Stimulated activated CD8-positive, alpha-beta memory T cell treated with anti-CD3 and anti-CD28 coated beads, Interleukin-7, amount 100 ng/mL, for 24 hours (primary cell): Measurements from ENCODE around the gene SHH.
"Not testable (repeated sequence)": the region's sequence is repeated elsewhere in the genome, so short reads cannot be mapped to it uniquely, and the experiment has no call there.

ENCODE experiments used
- DNase-seq: peaks from one replicate; pipeline ENCODE4 v3.0.0-alpha.2; 2020; ENCODE audit warnings: low read depth

SHH gene

DNA sequence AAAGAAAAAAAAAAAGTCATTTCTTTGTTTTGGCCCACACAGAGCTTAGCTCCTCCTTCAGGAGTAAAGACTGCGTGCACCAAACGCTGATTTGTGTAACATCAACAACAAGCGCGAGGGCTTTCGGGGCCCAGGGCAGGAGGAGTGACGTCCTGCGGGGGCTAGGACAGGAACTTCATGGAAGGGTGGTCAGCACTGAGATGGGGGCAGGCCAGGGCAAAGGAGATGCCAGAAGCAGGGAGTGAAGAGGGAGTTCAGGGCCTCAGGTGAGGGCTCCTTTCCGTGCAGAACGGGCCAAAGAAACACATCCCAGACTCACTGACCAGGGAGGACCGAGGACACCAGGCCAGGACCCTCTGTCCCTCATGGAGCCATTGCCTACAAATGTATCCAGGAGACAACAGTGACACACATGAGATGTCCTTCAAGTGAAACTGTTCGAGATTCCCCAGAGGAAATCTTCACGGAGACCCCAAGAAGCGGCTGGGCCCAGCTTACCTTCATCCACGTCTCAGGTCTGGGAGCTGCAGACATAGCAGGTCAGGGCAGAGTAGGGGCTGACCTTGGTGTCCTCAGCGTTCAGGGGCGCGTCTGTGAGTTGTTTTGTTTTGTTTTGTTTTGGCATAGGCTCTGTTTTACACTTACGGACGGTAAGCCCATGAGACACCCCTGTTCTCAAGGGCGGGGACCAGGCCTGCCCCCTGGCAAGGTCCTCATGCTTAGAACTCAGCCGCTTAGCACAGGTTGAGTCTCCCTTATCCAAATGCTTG is 30.4 kb upstream of the SHH start:
- no peak for DNase-seq

DNA sequence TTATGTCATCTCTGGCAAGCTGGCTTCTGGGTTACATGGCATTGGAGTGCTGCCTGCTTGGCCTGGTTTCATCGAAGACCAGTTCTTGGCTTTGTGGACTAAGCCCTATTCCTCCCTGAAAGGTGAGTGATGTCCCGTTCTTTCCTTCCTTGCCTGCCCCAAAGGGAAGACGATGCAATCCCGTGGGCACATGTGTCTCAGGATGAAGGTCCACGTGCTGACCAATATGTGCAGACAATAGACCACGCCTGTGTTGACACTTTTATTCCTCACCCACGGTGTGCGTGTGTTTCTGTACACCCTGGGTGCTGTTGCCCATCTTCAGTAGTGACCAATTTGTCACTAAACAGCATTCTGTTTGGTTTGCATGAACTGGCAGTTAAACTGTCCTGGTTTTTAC is 28.6 kb upstream of the SHH start:
- no peak for DNase-seq

DNA sequence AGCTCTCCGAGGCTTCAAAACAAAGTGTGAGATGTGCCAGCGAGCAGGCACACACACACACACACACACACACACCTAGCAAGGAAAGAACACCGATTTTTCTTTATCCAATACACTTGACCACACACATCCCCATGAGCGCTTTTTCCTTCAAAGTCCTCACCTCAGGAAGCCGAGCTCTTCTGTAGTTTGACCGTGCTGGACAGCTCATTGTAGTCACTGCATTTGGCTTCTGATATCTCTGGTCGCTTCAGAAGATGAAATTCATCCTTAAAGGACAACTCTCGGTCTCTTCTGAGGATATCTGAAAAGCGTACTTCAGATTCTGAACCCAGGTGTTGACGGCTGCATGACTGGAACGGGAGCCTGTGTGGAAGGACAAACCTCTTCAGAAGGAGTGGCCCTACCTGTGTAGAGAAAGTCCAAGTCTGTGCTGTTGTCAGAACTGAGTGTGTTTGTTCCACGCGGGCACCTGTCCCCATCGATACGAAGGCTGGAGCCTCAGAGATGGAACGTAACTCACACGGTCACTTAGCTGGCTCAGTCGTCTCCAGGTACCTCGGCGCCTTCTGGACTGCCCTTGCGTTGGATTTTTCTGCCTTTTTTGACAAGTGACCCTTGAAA is 28.1 kb upstream of the SHH start:
- no peak for DNase-seq

DNA sequence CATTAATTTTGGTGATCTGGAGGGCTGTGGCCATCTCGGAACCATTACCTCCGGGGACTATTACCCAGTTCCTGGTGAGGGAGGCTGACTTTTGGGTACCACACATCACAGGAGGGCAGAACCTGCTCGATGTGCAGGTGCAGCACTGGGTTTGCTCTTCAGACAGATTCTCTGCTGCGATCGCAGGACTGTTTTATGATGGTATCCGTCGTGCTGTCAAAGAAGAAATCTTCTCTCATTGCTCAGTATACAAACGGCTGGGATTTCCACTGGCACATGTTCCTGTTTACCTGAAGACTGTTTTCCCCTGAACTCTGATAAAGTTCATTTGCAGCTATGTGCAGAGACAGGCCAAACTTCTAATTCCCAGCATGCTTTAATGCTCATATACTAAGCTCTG is 27.2 kb upstream of the SHH start:
- DNase-seq = no peak

GRCh38 chr7:155838312-155838711 is 26.0 kb upstream of the SHH start:
- DNase-seq = not testable (repeated sequence)

DNA sequence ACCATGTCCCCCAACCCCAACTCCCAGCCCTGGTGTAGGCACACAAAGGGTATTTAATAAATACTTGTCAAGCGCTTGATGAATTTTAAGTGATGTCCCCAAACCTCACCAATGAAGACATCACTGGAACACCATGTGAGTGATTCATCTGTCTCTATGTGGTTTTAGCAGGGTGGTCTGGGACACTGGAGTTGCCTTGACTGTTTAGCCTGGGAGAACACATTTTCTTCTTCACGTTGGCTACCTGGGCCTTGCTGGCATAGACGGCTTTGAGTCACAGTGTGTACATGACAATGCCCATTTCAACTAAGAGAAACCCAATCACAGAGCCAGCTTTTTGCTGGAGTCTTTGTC is 24.8 kb upstream of the SHH start:
- no peak for DNase-seq

DNA sequence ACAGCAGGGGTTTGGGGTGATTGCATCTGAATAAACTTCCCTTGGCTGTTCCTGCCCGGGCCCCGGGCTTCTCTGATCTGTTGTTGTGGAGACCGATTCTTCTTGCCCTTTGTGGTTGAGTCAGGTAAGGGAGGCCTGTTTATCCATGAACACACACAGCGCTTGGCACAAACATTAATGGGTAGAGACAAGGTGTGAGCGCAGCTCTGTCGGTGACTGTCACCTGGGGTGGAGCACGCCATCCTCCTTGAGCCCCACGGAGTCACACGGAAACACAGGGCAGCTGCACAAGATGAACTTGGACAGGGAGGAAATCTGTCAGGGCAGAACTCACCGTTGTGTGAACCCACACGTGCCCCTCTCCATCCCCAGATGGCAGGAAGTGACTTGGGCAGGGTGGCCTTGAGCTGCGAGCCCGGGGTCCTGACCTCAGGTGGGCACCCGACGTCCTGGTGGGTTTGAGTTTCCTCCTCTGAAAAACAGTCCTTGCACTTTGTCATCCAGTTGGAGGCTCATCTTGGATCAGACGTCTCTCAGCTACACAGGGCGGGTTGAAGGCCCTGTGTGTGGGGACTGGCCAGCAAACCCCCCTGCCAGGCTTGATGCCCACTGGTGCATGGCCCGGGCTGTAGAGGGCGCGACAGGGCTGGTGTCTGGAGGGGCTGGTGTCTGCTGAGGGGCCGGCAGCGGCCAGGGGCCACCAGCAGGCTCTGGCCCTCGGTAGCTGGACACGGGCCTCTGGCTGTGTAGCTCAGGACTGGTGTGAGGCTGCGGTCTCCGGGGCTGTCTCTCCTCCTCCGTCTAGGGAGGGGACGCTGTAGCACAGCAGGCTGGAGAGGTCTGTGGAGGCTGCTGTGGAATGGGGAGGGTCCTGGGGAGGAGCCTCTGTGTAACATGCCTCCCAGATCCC is 24.2 kb upstream of the SHH start:
- no peak for DNase-seq

- no peak for DNase-seq
Measured at GRCh38 chr7:155835446-155836215, 23.4 kb upstream of the SHH start.

- no peak for DNase-seq
Measured at GRCh38 chr7:155834486-155835048, 22.3 kb upstream of the SHH start.

- DNase-seq = no peak
Measured at GRCh38 chr7:155833651-155834050, 21.4 kb upstream of the SHH start.

DNA sequence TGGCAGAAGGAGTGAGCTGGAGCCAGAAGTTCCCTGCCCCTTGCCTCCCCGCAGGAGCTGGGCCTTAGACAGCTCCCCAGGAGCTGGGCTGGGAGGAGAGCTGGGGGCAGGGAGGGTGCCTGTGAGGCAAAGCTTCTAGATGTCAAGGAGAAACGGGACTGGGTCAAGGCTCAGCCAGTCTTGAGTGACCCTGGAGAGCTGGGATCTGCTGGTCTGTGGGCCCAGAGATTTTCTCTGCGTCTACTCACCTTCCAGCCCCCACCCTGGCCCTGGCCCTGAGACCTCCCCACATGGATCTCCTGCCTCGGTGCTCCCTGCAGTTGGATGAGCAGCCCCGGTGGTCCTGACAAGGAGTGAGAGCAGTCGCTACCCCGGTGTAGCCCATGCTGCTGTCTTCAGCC is 20.3 kb upstream of the SHH start:
- DNase-seq = no peak

- DNase-seq = no peak
Measured at GRCh38 chr7:155831807-155832524, 19.7 kb upstream of the SHH start.

DNA sequence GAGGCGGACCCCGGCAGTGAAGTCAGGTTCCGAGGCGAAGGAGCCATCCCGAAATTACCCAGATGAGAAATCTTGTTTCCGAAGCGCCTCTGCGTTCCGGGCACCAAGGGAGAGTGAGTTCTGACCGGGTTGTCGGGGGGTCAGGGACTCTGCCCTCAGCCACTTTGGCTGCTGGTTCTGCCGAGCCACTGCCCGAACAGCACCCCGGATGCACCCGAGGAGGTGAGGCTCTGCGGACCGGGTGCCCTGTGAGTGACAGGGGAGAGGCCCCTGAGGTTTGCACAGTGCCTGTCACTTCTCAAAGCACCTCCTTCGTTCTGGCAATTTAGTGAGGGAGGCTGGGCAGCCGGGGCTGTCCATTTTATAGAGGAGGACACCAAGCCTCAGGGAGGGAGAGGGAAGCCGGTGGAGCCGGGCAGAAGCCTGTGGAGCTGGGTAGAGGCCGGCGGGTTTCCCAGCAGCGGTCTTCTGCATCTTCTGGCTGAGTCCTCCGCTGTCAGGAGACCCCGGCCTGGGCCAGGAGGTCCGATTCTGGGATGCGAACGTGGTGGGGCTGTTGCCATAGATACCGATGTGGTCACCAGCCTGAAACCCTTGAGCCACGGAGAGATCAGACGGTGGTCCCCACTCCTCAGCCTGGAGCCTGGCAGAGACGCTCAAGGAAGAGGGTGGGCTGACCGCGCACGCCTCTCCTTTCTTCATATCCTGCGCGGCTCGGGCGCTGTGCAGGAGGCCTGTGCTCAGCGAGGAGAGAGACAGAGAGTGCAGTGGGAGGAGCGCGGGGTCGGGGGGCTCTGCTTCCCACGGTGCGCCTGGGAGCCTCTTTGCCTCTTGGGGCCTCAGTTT is 18.9 kb upstream of the SHH start:
- no peak for DNase-seq

- DNase-seq = no peak
Measured at GRCh38 chr7:155829796-155830470, 17.7 kb upstream of the SHH start.

DNA sequence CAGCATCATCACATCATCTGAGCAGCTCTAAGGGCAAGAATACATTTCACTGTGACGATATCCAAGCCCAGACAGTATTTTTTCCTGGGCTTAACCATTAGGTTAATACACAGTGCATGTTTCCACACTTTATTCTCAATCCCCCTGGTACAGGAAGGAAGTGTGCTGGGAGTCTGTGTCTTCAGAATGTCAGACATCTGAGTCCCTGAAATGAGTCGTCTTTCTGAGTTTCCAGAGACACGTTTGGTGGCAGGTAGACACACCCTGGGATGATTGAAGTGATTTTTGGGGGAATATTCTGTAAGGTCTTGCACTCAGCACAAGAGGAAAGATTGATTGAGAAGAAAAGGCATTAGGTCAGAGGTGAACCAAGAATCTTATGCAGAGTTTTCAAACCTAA is 13.1 kb upstream of the SHH start:
- no peak for DNase-seq

- DNase-seq = no peak
Measured at GRCh38 chr7:155824227-155824886, 12.1 kb upstream of the SHH start.

DNA sequence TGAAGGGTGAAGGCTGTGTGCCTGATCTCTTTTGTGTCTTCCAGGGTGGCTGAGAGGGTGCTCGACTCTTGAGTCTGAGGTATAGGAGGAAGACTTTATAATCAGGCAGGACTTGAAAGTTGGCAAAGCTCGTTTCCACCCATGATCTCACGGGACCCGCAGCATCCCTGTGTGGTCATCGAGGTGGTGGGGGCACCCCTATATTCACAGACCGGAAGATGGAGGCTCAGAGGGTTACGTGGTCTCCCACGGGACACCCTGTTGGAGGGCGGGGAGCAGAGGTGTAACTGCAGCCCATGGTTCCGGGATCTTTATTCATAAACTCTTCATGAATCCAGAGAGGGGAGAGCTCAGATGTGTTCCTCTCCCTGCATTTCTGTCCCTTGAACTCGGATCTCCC is 9.6 kb upstream of the SHH start:
- no peak for DNase-seq

DNA sequence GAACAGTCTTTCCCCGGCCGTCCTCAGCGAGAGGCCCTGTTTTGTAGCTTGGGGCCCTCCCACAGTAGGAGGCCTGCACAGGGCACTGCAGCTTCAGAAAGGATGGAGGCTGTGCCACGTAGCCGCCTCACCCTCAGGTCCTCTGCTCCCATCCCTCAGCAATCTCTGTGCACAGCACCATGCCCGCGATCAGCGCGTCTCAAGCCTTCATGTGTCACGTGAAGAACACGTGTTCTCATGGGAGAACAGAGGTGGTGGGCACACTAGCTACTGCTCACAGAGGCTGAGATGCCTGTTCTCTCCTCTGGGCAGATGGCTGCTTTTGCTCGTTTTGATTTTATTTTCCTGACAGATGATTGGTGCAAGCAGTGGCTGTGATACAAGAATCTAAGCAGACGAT is 8.5 kb upstream of the SHH start:
- no peak for DNase-seq

GRCh38 chr7:155820246-155820645 is 8.0 kb upstream of the SHH start:
- DNase-seq = no peak
